Testis (tissue), 2 donors: ENCODE measurements around the gene GGT5.

Source experiments
- POLR2A ChIP-seq: fragments of 450-650 bp; IDR thresholded peaks from one replicate; pipeline ENCODE4 v1.6.1; 2017; ENCODE audit warnings: antibody characterized with exemption, mild to moderate bottlenecking, moderate library complexity
- TF ChIP-seq, protein P1 (sequence below), 3 experiments: fragments of 450-650 bp in 2 of 3; fragments of 200-600 bp in 1 of 3; sonication (generic) in 1 of 3; IDR thresholded peaks; one replicate each; pipeline ENCODE4 v1.5.1; 2016 to 2019; ENCODE audit warnings: antibody characterized with exemption in 3 of 3, mild to moderate bottlenecking in 2 of 3, moderate library complexity in 1 of 3

DNA sequence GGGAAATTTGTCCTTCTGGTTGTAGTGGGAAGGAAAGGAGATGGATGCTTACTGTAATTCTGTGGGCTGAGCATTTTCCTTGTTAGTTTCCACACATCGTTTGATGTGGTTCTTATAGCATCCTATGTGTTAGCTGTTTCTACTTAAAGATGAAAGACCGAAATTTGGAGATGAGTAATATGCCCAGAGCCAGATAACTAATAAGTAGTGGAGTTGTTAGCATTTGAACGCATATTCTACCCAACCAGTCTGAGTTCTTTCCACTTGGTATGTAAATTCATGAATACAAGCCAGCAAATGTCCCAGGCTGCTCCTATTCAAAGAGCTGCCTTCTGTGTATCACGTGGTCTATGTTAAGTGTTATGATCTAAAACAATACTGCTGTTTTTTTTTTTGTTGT is 40.4 kb upstream of the GGT5 start:
- TF ChIP-seq, protein P1, sequence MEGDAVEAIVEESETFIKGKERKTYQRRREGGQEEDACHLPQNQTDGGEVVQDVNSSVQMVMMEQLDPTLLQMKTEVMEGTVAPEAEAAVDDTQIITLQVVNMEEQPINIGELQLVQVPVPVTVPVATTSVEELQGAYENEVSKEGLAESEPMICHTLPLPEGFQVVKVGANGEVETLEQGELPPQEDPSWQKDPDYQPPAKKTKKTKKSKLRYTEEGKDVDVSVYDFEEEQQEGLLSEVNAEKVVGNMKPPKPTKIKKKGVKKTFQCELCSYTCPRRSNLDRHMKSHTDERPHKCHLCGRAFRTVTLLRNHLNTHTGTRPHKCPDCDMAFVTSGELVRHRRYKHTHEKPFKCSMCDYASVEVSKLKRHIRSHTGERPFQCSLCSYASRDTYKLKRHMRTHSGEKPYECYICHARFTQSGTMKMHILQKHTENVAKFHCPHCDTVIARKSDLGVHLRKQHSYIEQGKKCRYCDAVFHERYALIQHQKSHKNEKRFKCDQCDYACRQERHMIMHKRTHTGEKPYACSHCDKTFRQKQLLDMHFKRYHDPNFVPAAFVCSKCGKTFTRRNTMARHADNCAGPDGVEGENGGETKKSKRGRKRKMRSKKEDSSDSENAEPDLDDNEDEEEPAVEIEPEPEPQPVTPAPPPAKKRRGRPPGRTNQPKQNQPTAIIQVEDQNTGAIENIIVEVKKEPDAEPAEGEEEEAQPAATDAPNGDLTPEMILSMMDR (IDR thresholded peaks at IDR 0.05), result no peak
- no peak for TF ChIP-seq POLR2A
